Measurements from ENCODE around the gene UNC93A. TPM values are rescaled to one million over a fixed set of nuclear protein-coding genes. Genes with fewer than 3 reads are reported as not detected.
"Not testable (repeated sequence)": the region's sequence is repeated elsewhere in the genome, so short reads cannot be mapped to it uniquely, and the experiment has no call there.

Gene UNC93A
- total RNA-seq, 2 donors from 2014 or later = not detected

- H3K27ac Mint-ChIP-seq; H3K9me3 Mint-ChIP-seq; DNase-seq (ENCODE audit: low spot score); H3K4me1 Mint-ChIP-seq (ENCODE audit: low read depth in 2 of 2); H3K4me3 Mint-ChIP-seq; H3K36me3 Mint-ChIP-seq: not testable (repeated sequence)
- peak in 1 of 2 donors; percentile 32 for ATAC-seq
- H3K27me3 Mint-ChIP-seq = peaks cover 33 to 40% of the 10 kb centered on the region in 2 donors
Observed at GRCh38 chr6:167266057-167266829, 24.9 kb upstream of the UNC93A start.

DNA sequence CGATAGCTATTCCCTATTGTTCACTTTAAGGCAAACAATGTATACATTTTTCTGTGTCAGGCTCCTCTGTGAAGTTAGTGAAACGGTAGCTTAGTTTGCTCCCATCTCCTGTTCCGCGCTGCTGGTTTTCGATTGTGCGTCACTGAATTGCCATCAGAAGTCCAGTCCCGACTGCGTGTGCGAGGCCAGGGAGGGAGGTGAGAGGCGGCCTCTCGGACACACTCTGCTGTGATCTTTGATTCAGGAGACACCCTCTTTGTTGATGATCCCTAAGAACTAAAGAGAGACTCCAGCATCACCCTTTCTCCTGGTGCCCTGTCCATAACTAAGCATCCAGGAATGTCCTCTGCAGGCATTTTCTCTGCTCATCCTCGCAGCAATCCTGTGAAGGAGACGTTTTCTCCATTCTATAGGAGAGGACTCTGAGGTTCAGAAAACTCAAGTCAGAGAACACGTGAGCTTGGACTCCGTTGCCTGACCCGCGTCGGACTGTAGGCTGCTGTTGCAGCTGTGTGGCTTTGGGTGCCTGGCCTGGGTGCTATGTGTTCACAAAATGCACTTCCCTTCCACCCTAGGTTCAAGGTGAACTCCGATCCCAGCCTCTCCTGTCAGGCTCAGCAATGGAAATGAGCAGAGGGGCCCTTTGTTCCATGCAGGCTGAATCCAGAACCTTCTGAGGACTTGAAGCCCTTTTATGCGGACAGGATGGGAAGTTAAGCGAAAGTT, 24.1 kb upstream of the UNC93A start:
- DNase-seq (ENCODE audit: low spot score) (no peak), ATAC-seq (no peak)
- no peak overlapping the region for H3K27ac Mint-ChIP-seq
- no peaks in the 10 kb centered on the region for H3K9me3 Mint-ChIP-seq
- H3K27me3 Mint-ChIP-seq = peaks cover 29 to 32% of the 10 kb centered on the region in 2 donors
- no peaks in the 10 kb centered on the region for H3K36me3 Mint-ChIP-seq
- no peaks in the 10 kb centered on the region for H3K4me1 Mint-ChIP-seq (ENCODE audit: low read depth in 2 of 2)
- no peak overlapping the region for H3K4me3 Mint-ChIP-seq

- DNase-seq (ENCODE audit: low spot score); H3K9me3 Mint-ChIP-seq; H3K4me3 Mint-ChIP-seq; H3K4me1 Mint-ChIP-seq (ENCODE audit: low read depth in 2 of 2); ATAC-seq; H3K27ac Mint-ChIP-seq; H3K36me3 Mint-ChIP-seq: not testable (repeated sequence)
- peaks cover 25 to 27% of the 10 kb centered on the region in 2 donors for H3K27me3 Mint-ChIP-seq
Observed at GRCh38 chr6:167267556-167267898, 23.6 kb upstream of the UNC93A start.

GRCh38 chr6:167267921-167268401, 23.2 kb upstream of the UNC93A start:
- Mint-ChIP-seq H3K9me3 (no peaks in the 10 kb centered on the region), H3K4me1 (ENCODE audit: low read depth in 2 of 2) (no peaks in the 10 kb centered on the region), H3K4me3 (no peak overlapping the region), H3K36me3 (no peaks in the 10 kb centered on the region), H3K27me3 (peaks cover 22 to 23% of the 10 kb centered on the region in 2 donors), H3K27ac (no peak overlapping the region)
- no peak for DNase-seq (ENCODE audit: low spot score)
- no peak for ATAC-seq

DNA sequence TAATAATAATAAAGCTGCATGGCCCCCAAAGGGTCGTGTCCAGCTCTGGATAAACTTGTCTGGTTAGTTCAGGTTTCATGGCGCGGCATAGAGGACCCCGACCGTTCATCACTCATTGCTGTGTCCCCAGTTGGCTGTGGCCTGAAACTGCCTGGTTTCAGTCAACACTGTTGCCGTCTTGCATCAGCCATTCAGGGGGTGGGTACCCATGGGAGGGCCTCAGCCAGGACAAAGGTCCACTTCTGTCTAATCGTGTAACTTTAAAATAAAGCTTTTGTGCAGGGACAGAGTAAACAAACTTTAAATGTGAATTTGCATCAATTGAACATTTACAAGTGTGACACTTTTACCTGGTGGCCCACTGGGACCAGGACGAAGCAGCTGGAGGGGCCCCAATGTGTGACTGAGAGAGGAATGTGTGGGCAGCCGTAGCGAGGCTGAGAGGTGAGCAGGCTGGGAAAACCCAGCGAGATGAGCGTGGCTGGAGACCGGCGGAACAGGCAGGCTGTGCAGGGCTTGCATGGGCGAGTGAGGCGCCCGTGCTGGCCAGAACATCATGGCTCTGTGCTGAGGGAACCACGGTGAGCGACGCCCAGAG, 22.3 kb upstream of the UNC93A start:
- ATAC-seq = no peak
- peaks cover 14 to 18% of the 10 kb centered on the region in 2 donors for H3K27me3 Mint-ChIP-seq

DNA sequence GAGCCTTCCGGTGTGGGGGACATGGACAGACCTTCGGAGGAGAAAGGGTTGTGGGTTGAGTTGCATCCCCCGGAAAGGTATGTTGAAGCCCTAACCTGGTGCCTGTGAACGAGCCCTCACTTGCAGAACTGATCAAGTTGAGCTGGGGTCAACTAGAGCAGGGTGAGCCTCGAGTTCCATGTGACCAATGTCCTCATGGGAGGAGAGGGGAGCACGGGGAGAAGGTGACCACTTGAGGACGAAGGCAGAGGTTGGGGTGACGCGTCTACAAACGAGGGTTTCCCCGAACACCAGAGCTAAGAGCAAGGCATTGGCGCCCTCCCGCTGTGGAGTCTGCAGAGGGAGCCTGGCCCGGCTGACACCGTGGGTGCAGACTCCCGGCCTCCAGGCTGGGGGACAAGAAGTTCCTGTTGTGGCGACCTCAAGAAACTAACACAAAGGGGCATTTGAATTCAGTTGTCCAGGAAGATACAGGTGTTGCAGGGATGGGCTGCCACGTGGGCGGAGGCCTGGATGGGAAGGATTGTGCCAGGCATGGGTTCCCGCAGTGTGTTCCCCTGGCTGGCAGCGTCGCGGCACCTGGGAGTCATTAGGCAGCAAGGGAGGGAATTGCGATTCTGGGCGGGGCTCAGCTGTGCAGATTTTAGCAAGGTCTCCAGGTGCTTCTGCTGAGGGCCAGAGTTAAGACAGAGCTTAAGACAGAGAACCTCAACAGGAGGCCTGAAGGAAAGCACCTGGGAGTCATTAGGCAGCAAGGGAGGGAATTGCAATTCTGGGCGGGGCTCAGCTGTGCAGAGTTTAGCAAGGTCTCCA, 20.4 kb upstream of the UNC93A start:
- Mint-ChIP-seq H3K9me3 (no peaks in the 10 kb centered on the region), H3K4me1 (ENCODE audit: low read depth in 2 of 2) (no peaks in the 10 kb centered on the region), H3K4me3 (no peak overlapping the region), H3K27me3 (peaks cover 6 to 16% of the 10 kb centered on the region in 2 donors), H3K36me3 (no peaks in the 10 kb centered on the region), H3K27ac (no peak overlapping the region)
- peak in 1 of 2 donors; percentile 9 for ATAC-seq
- no peak for DNase-seq (ENCODE audit: low spot score)

More for the DNA sequence above, 22.3 kb upstream of the UNC93A start:
- H3K9me3 Mint-ChIP-seq = no peaks in the 10 kb centered on the region
- H3K4me1 Mint-ChIP-seq (ENCODE audit: low read depth in 2 of 2) = no peaks in the 10 kb centered on the region
- H3K4me3 Mint-ChIP-seq = no peak overlapping the region
- no peak for DNase-seq (ENCODE audit: low spot score)
- H3K27ac Mint-ChIP-seq = no peak overlapping the region
- H3K36me3 Mint-ChIP-seq = no peaks in the 10 kb centered on the region

DNA sequence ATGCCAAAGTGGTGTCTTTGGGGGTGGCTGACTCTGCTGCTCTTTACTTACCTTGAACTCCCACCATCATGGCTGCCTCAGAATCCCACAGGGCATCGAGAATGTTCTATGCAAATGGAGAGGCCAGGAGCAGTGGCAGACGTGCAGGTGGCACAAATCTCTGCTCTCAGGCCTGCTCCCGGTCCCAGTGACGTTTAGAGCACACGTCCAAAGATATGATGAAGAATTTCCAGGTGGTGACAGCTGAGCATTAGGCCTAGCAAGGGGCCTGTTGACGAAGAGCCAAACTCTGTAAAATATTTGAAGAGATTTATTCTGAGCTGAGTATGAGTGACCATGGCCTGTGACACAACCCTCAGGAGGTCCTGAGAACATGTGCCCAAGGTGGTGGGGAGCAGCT, 19.0 kb upstream of the UNC93A start:
- Mint-ChIP-seq H3K27ac (no peak overlapping the region), H3K4me3 (no peak overlapping the region), H3K36me3 (no peaks in the 10 kb centered on the region), H3K4me1 (ENCODE audit: low read depth in 2 of 2) (no peaks in the 10 kb centered on the region), H3K9me3 (no peaks in the 10 kb centered on the region), H3K27me3 (peaks cover 9 to 19% of the 10 kb centered on the region in 2 donors)
- DNase-seq (ENCODE audit: low spot score) (no peak), ATAC-seq (no peak)

DNA sequence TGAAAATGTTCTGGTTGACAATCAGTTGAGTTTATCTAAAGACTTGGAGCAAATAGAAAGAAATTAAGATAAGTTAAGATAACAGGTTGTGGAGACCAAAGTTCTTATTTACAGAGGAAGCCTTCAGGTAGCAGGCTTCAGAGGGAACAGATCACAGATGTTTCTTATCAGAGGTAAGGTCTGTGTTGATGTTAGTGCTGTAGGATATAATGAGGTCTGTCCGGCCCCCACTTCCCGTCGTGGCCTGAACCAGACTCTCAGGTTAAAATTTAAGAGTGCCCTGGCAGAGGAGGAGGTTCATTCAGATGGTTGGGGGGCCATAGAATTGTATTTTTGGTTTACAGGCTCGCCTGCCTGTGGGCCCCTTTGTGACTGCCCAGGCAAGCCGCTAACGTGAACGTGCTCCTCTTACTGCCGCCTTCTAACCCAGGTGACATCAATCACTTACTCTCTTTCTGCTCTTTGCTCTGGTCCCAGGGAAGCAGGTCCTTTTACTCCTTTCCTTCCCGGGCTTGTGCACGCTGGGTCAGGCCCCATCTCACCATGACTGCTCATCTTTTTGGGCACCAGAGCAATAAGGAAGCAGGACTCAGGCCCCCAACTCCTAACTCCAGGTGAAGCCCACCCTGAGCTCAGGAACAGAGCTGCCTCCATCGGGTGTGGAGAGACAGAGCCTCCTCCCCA, 18.3 kb upstream of the UNC93A start:
- Mint-ChIP-seq H3K36me3 (no peaks in the 10 kb centered on the region), H3K27ac (no peak overlapping the region)
- ATAC-seq = no peak

GRCh38 chr6:167274270-167274669, 16.8 kb upstream of the UNC93A start:
- H3K9me3 Mint-ChIP-seq = no peaks in the 10 kb centered on the region
- no peak for ATAC-seq
- H3K27ac Mint-ChIP-seq = no peak overlapping the region
- H3K4me1 Mint-ChIP-seq (ENCODE audit: low read depth in 2 of 2) = no peaks in the 10 kb centered on the region
- no peaks in the 10 kb centered on the region for H3K36me3 Mint-ChIP-seq
- H3K27me3 Mint-ChIP-seq = peaks cover 18 to 24% of the 10 kb centered on the region in 2 donors
- H3K4me3 Mint-ChIP-seq = no peak overlapping the region
- no peak for DNase-seq (ENCODE audit: low spot score)

More for the DNA sequence above, 18.3 kb upstream of the UNC93A start:
- Mint-ChIP-seq H3K4me3 (no peak overlapping the region), H3K4me1 (ENCODE audit: low read depth in 2 of 2) (no peaks in the 10 kb centered on the region), H3K27me3 (peaks cover 16 to 23% of the 10 kb centered on the region in 2 donors), H3K9me3 (no peaks in the 10 kb centered on the region)
- no peak for DNase-seq (ENCODE audit: low spot score)

DNA sequence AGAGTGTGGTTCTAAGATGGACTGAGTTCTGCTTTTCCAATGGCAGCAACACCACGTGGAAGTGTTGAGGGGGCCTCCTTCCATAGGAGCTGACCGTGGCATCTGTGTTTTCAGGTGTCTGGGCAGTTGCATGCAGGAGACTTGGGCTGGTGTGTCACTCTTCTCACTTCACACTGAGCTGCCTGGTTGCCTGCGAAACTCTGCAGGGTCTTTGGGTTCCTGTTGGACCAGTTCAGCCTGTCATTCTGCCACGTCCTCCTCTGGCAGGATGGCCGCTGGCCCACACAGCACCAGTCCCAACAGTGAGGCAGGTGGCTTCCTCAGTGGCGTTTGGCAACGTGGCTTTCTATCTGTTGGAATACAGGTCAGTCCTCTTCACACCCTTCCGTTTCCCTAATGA, 16.1 kb upstream of the UNC93A start:
- Mint-ChIP-seq H3K36me3 (no peaks in the 10 kb centered on the region), H3K27me3 (peaks cover 18 to 24% of the 10 kb centered on the region in 2 donors), H3K4me1 (ENCODE audit: low read depth in 2 of 2) (no peaks in the 10 kb centered on the region), H3K27ac (no peak overlapping the region), H3K9me3 (no peaks in the 10 kb centered on the region), H3K4me3 (no peak overlapping the region)
- DNase-seq (ENCODE audit: low spot score) (no peak), ATAC-seq (no peak)

- ATAC-seq (no peak), DNase-seq (ENCODE audit: low spot score) (no peak)
- Mint-ChIP-seq H3K36me3 (no peaks in the 10 kb centered on the region), H3K4me1 (ENCODE audit: low read depth in 2 of 2) (no peaks in the 10 kb centered on the region), H3K27me3 (peaks cover 18 to 21% of the 10 kb centered on the region in 2 donors), H3K27ac (no peak overlapping the region), H3K9me3 (no peaks in the 10 kb centered on the region), H3K4me3 (no peak overlapping the region)
Observed at GRCh38 chr6:167275436-167275835, 15.7 kb upstream of the UNC93A start.

GRCh38 chr6:167276772-167277533, 14.2 kb upstream of the UNC93A start:
- no peak for DNase-seq (ENCODE audit: low spot score)
- no peaks in the 10 kb centered on the region for H3K36me3 Mint-ChIP-seq
- no peaks in the 10 kb centered on the region for H3K9me3 Mint-ChIP-seq
- H3K4me3 Mint-ChIP-seq = no peak overlapping the region
- no peak for ATAC-seq
- H3K4me1 Mint-ChIP-seq (ENCODE audit: low read depth in 2 of 2) = no peaks in the 10 kb centered on the region
- H3K27ac Mint-ChIP-seq = no peak overlapping the region
- peaks cover 19 to 32% of the 10 kb centered on the region in 2 donors for H3K27me3 Mint-ChIP-seq

Data from natural killer cell treated with Interleukin-12 subunit alpha and Interleukin-12 subunit beta and Interleukin-15 and Interleukin-18, amount 100 ng/mL, for 72 hours (primary cell).